HTERT RPE-1 (cell line): Measurements from ENCODE around the gene DCLK2.

Source experiments
- in situ Hi-C: fragments of 300-500 bp; cut with MboI; formaldehyde crosslinking; loops from 4 replicates; pipeline ENCODE4 v1.14.3; 2020; ENCODE audit warnings: low sequenced_read_pairs

The DCLK2 gene

DNA sequence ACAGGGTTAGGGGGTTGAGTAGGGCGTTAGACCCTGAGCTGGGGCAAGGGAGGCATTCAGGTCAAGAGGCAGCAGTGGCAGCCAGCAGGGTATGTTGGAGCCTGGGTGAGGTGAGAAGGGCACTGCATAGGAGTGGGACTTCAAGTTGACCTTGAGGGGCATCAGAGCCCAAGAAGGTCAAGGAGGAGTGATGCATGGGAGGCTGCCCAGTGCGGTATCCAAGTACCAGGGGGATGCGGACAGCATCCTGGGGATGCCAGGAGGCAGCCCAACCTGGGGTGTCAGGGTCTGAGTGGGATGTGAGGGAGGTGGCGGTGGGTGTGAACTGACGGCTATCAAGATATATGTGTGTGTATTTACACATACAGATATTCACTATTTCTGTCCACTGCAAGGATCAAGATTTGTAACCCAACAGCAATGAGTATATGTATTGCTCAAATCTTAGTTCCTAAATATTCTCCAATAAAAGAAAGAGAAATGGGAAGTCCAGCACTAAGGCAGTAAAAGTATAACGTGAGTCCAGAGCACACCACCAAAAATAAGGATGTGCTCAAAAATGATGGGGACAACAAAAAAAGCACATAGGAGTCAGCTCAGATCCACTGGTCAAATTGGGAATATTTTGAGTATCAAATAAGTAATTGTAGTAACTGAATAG, 9.8 kb upstream of the DCLK2 start:
- in situ Hi-C loops: no loop called here

DNA sequence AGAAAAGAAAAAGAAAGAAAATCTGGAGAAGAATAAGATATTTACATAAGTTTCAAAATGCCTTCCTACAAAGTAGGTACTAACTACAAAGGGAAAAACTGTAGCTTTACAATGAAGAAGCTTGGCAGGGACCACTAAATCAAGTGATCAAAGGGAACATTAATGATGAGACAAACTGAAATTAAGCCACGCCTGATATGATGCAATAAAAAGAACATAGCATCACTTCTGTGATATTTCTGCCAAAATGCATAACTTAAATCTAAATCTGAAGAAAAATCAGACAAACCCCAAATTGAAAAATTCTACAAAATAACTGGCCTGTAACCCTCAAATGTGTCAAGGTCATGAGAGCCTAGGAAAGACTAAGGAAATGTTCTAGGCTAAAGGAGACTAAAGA, 8.9 kb upstream of the DCLK2 start:
- in situ Hi-C loops: no loop called here

DNA sequence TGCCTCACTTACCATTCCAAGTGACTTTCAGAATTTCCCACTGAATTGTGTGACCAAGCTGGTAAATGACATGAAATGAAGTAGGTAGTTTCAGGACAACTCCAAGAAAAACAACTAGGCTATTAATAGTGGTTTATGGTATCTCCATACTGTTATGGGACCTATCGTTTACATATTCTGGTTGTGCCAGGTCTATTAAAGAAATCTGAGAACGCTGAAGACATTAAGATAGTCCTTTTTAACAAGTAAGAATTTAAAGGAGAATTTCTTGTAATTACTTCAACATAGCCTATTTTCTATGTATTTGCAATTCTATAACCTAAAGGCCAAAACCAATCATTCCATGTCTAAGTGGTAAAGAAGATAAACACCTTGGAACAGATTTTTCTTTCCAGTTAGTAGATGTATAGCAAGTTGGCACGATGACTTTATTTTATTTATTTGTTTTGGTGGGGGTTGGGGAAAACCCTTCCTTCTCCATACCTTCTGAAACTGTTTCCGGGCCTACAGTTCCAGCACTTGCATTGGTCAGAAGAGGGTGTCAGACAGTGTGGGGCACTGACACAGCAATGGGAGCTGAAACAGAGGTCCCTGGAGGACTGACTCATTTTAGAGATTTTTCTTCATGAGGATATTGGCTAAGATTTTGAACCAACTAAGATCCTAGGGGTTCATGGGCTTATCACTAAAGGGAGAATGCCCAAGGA, 7.6 kb upstream of the DCLK2 start:
- in situ Hi-C loops: no loop called here

DNA sequence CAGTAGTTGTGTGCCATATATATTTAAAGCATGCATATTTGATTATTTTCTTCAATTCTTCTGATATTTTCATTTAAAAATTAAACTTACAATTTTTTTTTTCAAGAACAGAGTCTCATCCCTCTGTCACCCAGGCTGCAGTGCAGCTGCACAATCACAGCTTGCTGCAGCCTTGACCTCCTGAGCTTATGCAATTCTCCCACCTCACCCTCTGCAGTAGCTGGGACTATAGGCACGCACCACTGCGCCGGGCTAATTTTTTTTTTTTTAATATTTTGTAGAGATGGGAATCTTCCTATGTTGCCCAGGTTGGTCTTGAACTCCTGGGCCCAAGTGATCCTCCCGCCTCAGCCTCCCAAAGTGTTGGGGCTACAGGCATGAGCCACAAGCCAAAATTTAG, 5.8 kb upstream of the DCLK2 start:
- in situ Hi-C loops: no loop called here

DNA sequence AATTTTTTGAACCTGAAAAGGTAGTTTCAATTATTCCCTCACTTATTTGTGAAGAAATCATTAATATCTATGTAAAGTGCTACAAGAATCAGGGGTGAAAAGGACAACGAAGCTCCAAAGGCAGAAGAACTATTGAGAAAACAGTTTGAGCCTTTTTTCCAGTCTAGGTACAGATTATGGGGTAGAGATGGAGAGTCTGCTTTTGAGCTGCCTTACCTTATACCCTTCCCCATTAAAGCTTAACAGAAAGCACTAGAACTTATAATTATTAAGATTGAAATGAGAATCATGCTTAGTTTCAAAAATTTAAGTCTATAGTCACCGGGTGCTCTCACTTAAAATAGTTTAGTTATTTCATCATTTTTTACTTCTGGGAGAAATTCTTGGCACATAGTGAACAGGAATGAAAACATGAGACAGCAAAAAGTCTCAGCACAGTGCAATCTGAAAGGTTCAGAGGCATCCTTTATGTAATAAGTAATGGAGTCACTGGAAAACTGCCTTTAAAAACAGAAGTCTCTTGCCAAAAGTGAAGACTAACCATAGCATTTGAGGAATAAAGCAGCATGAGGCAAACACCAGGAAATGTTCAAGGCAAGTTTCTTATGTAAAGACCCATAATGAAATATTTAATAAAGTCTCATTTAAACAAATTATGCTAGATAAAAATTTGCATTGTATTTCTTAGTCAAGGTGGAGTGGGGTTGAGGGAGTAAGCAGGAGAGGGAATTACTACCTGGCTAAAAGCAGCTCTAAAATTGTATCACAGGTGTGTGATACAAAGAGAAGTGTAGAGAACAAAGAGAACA, 5.1 kb upstream of the DCLK2 start:
- in situ Hi-C loops: no loop called here

DNA sequence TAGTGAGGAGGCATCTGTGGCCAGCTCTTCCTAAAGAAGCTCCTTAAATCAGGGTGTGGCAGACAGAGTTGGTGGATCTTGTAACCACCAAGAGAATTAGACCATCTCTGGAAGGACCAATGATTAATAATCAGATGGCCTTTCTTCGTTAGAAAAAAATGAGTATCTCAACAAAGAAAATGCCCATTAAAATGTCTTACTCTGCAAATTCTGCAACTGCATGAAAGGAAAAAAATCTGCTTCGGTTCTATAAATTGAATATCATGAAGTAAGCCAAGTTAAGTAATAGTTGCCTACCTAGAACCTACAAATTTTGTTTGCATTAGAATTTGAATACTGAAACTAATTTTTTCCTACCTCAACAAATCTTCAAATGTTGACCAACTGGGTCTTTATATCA, 4.2 kb upstream of the DCLK2 start:
- in situ Hi-C loops: no loop called here

DNA sequence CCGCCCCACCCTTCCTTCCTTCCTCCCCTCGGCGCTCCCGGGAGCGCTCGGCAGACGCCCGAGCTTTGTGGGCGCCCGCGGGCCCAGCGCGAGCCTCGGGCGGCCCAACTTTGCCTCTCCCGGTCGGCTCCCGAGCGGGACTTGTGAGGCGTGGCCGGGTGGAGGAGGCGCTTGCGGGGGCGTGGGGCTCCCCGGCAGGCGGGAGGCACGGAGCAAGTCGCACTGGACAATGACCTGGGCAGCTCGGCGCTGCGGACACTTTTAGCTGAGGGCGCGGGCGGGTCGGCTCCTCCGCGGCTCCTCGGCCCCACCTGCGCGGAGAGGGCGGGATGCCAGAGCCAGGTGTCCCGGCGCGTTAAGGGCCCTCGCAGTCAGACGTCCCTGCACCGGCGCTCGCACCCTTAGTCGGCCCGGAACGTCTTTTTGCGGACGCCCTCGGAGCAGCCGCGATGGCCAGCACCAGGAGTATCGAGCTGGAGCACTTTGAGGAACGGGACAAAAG, 385 bp downstream of the DCLK2 start:
- in situ Hi-C loops: no loop called here

DNA sequence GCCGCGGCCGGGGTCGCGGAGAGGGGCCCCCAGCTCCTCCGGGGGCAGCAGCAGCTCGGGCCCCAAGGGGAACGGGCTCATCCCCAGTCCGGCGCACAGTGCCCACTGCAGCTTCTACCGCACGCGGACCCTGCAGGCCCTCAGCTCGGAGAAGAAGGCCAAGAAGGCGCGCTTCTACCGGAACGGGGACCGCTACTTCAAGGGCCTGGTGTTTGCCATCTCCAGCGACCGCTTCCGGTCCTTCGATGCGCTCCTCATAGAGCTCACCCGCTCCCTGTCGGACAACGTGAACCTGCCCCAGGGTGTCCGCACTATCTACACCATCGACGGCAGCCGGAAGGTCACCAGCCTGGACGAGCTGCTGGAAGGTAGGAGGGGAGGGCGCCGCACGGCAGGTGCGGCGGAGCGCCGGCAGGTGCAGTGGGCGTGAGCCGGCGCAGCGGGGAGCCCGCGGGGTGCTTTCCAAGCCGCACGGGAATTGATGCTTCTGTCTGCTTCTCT, 886 bp downstream of the DCLK2 start:
- in situ Hi-C loops: no loop called here

DNA sequence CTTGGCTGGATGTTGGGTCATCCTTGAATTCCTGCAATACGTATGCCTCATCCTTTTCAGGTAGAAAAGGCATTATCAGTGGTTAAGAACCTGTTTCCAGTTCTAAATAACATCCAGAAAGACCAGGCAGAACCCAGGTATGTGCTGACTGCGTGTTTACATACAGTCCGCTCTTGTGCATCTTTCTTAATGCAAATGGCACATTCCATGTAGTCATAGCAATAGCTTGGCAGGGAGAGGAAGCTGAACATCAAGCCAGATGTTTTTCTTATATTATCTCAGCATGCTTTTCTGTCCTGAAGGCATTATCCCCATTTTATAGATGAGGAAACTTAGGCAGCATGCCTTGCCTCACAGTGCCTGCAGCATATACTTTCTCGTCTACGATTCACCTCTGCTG, 2.1 kb downstream of the DCLK2 start:
- in situ Hi-C loops: no loop called here

DNA sequence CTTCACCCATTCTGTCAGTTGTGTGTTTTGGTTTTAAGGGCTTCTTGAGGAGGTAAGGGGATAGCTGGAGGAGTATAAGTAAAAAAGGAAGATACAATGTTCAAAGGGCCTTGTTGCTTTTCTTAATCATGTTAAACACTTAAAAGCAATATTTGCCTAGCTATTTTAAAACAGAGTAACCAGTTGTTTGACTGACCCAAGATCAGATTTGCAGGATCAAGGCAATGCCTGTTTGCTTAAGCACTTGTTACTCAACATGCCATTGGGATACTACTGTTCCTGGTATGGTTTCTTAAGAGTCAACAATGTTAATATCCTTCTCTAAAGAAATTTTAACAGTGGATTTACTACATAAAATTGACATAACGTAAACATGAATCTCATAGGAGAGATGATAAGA, 2.6 kb downstream of the DCLK2 start:
- in situ Hi-C loops: no loop called here

DNA sequence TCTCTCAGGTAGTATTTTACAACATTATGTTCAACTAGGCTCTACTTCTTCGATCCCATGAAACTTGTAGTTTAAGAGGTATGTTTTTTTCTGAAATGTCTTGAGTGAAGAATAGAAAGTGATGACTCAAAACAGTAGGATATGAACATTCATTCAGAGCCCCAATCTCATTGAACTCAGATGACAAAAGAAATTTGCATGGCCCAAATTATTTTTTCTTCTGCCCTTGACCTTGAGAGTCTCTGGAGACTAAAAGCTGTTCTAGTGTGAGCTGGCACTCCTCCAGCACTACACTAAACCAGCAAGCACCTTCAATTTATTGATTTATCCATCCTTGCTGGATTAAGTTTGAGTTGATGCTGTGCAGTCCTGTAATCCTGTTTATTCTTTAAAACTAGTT, 4.0 kb downstream of the DCLK2 start:
- in situ Hi-C loops: no loop called here

DNA sequence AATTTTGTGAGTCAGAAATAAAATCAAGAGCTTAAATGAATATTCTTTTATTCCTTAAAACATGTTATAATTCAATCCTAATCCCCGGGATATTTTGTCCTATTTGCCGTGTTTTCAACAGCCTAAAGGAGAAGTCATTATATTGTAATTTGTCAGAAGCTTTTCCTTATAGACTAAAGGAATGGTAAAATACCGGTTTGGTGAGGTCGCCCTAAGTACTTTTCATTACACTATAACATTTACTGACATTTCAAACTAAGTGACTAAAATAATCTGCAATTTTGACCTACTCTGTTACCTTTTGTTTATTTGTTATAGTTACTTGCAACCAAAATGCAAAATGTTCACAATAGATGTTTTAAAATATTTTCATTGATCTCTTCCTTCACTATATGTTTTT, 8.8 kb downstream of the DCLK2 start:
- in situ Hi-C loops: no loop called here

DNA sequence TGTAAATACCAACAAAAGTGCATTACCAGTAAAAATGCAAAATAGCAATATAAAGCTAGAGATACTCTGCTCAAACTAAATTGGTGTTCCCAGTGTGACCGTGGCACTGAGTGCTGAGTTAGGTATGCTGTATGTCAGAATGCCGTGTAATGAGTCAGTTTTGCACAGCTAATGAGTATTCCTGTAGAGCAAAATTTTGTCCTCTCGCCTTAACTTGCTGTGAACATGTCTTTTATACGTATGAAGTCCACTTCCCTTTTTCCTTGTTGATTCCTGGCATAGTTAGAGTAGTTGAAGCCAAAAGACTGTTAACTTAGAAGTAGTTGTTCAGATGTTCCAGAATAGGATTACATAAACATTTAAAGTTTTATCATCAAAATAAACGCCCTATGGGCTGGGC, 11.5 kb downstream of the DCLK2 start:
- in situ Hi-C loops: no loop called here

DNA sequence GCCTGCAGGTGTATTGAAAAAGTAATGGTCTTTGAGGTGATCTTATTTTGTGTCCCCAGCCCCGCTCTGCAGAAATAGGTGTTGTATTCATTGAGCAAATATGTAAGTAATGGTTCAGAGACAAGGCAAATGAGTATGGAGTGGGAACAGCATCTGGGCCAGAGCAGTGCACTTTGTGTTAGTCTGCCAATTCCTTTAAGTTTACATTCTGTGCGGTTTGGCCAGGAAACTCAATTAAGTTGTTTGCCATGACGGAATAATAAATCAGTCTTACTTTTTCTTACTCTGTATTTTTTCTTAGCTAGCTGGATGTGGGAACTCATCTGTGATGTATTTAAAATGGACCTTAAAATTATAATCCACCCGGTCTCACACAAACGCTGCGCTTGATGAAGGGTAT, 12.6 kb downstream of the DCLK2 start:
- in situ Hi-C loops: no loop called here

DNA sequence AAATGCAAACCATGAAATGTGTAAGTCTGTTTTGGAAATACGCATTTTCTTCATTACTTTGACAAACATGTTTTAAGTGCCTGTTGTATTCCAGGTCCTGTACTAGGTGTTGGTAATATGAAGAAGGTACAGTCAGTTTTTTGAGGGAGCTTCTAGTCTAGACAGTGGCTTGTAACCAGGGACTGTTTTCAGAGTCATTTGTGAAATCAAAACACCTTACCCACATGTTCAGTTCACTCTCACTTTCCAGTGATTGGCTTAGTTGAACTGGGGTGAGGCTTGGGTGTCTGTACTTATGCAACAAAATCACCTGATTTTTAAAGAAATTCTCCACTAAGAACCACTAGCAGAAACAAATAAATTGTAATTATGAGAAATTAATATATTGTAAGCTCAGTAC, 16.4 kb downstream of the DCLK2 start:
- in situ Hi-C loops: no loop called here

DNA sequence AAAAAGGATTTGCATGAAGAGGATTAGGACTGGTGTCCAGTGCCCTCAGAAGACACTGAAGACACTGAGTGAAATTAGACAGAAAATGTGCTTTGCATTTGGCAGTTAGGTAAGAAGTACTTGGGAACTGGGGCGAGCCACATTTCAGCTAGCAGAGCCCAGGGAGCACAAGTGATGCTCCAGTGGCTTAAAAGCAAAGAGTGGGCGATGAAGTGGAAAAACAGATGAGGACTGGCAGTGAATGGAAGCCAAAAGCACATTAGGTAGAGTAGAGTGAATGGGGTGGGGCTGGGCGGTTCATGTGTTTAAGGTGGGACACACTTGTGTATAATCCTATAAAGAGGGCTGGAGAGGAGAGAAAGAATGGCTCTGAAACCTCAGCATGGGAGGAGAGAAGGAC, 18.4 kb downstream of the DCLK2 start:
- in situ Hi-C loops: no loop called here

DNA sequence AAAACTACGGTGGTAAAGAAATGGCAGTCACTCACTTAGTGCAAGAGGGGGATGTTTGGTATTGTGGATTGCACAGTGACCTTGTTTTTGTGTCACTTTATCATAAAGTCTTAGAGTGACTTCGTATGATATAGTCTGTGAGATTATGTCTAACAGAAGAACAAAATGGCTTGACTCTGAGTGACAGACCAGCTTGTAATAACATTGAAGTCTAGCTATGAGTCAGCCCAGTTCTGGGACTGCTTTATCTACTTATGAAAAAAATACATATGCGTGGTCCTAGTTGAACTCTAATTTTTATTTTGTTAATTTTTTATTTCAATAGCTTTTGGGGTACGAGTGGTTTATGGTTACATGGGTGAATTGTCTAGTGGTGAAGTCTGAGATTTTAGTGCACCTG, 20.0 kb downstream of the DCLK2 start:
- in situ Hi-C loops: no loop called here

DNA sequence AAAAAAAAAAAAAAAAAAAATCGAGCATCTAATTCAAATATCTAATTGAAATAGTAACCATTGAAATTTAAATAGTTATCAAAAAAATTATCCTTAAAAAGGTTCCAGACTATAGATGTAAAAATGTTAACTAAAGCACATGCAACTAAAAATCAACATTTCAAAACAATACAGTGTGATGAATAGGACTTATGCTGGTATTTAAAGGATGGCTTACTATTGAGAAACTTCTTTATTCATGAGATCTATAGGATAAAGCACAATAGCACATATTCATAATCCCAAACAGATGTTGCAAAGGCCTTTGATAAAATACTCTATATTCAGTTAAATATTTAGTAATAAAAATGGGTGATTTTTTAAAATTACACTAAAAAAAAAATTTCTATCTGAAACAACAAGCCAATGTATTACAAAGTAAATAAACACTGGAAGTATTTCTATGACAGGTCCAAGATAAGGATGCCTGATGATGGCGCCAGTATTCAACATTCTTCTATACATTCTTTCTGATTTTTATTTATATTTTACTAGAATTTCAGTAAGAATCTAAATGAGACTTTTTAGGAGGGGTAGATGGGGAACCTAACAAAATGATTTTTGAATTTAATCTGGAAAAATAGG, 26.3 kb downstream of the DCLK2 start:
- in situ Hi-C loops: no loop called here

DNA sequence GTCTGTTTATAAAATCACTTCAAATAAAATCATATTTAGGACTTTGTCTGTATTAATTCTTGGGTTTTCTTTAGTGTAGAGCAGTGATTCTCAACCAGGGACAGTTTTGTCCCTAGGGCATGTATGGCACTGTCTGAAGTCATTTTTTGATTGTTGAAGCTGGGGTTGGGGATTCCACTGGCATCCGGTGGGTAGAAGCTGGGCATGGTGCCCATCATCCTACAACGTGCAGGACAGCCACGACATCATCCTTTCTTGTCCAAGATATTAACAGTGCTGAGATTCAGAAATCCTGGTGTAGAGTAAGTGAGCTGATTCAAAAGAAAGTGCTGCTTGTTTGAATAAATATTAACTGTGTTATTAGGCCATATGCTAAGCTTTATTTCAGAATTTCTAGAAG, 28.6 kb downstream of the DCLK2 start:
- in situ Hi-C loops: no loop called here

DNA sequence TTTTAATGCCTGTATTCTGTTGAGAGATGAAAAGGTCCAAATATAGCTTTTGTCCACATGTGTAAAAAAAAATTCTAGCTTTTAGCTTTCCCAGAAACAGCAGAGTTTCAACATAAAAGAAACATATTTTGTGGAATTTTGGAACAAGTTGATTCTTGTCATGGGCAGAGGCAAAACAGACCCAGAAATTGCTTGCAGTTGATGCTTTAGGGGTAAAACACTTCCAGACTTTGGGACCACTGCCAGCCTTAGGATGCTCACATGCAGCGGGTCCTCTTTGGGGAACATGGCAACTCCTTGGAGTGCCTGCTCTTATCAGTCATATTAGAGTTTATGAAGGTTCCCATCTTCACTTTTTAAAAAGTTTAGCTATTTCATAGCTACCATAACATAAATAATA, 30.4 kb downstream of the DCLK2 start:
- in situ Hi-C loops: no loop called here

DNA sequence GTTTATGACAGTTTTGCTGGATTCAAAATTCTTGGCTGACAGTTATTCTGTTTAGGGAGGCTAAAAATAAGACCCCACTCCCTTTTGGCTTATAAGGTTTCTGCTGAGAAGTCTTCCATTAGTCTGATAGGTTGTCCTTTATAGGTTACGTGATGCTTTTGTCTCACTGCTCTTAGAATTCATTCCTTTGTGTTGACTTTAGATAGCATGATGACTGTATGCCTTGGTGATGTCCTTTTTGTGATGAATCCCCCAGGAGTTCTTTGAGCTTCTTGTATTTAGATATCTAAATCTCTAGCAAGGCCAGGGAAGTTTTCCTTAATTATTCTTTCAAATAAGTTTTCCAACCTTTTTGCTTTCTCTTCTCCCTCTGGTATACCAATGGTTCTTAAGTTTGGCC, 36.4 kb downstream of the DCLK2 start:
- in situ Hi-C loops: no loop called here
